PC-3 (cell line): Measurements from ENCODE around the gene FSTL1.

Source experiments
- EZH2phosphoT487 ChIP-seq: fragments of 300-600 bp; sonication (generic); IDR thresholded peaks from 2 replicates; pipeline ENCODE4 v1.6.1; 2018; ENCODE audit warnings: mild to moderate bottlenecking, antibody characterized with exemption, low read length, borderline replicate concordance
- TF ChIP-seq, protein P1 (sequence below): fragments of 300-600 bp; sonication (generic); conservative IDR thresholded peaks from 2 replicates; pipeline ENCODE4 v1.5.1; 2017; ENCODE audit warnings: antibody characterized with exemption, low read depth, mild to moderate bottlenecking, low read length

GRCh38 chr3:120492103-120492502, 41.3 kb upstream of the FSTL1 start:
- TF ChIP-seq, protein P1, sequence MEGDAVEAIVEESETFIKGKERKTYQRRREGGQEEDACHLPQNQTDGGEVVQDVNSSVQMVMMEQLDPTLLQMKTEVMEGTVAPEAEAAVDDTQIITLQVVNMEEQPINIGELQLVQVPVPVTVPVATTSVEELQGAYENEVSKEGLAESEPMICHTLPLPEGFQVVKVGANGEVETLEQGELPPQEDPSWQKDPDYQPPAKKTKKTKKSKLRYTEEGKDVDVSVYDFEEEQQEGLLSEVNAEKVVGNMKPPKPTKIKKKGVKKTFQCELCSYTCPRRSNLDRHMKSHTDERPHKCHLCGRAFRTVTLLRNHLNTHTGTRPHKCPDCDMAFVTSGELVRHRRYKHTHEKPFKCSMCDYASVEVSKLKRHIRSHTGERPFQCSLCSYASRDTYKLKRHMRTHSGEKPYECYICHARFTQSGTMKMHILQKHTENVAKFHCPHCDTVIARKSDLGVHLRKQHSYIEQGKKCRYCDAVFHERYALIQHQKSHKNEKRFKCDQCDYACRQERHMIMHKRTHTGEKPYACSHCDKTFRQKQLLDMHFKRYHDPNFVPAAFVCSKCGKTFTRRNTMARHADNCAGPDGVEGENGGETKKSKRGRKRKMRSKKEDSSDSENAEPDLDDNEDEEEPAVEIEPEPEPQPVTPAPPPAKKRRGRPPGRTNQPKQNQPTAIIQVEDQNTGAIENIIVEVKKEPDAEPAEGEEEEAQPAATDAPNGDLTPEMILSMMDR: no peak
- no peak for TF ChIP-seq EZH2phosphoT487
